ENCODE measurements around the gene SHISAL2B. TPM values are rescaled to one million over a fixed set of nuclear protein-coding genes. Genes with fewer than 3 reads are reported as not detected.

SHISAL2B gene
- total and polyA plus RNA-seq, 2 donors (not counting 3 experiments of a cell fraction or from before 2014, with no cell fraction given): not detected

DNA sequence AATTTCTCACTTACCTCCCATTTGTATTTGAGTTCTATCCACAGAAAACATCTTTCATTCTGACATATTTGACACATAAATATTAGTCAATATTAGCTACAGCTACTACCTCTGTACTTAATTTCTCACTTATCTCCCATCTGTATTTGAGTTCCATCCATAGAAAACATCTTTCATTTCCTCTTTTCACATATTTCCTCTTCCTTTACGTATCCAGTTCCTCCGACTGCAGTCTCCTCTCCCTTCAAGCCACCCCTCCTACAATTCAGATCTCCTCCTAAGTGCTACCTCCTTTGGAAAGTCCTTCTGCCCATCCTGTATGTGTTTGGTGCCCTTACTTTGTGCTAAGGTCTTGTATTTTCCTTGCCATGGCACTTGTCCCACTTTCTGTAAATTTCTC, 76.6 kb downstream of the SHISAL2B start:
- no peak overlapping the region for H2AFZ ChIP-seq (ENCODE audit: low read depth, low read length)
- FAIRE-seq (no peak), DNase-seq (ENCODE audit: low read depth, low spot score) (no peak)
- peaks cover 76% of the 10 kb centered on the region for H3K79me2 ChIP-seq (ENCODE audit: control insufficient read depth, insufficient read depth, low read length)
- dilution Hi-C loops (cut with MboI; ENCODE audit: extremely low pct_ligation_motif_present, low sequenced_read_pairs): no loop called here
- peak overlapping the region in 2 of 3 experiments; percentile 4 to 97 for H3K4me3 ChIP-seq (replicated peaks in 1 of 3; ENCODE audit: insufficient read depth in 1 of 3, low read depth in 1 of 3, low read length in 3 of 3)
- no TSS peak for BruUV-seq (replicated peaks)
- H3K36me3 ChIP-seq (ENCODE audit: control insufficient read depth in 2 of 2, extremely low read depth in 1 of 2, insufficient read depth in 2 of 2, low read length in 2 of 2): peaks cover 0 to 4% of the 10 kb centered on the region in 2 experiments
- CTCF ChIA-PET: interaction anchor here (1.2 to 1.9 kb wide), 3 partner anchors 9 to 538 kb away, joined by 4 to 9 read pairs (median 4); no protein-coding TSS in a partner anchor
- no peaks in the 10 kb centered on the region for H3K9me3 ChIP-seq (replicated peaks; ENCODE audit: control insufficient read depth, insufficient read depth, low read length)
- H3K27me3 ChIP-seq (ENCODE audit: control insufficient read depth in 2 of 2, insufficient read depth in 2 of 2, low read length in 2 of 2): no peaks in the 10 kb centered on the region
- H3K4me1 ChIP-seq (ENCODE audit: control insufficient read depth, extremely low read depth, insufficient read depth, low read length): peaks cover 18% of the 10 kb centered on the region
- TF ChIP-seq POLR2AphosphoS5 (IDR thresholded peaks at IDR 0.05; ENCODE audit: insufficient read depth, low read depth, low read length) (no peak), FOS (IDR thresholded peaks at IDR 0.05; ENCODE audit: borderline replicate concordance, insufficient read depth, low read length) (no peak), MYC (IDR thresholded peaks at IDR 0.05; ENCODE audit: low read depth, low read length) (no peak), EZH2 (IDR thresholded peaks at IDR 0.05; ENCODE audit: borderline replicate concordance, low read depth, low read length, severe bottlenecking) (no peak), GATA2 (IDR thresholded peaks at IDR 0.05; ENCODE audit: insufficient read depth, insufficient read length, low read depth, low read length) (no peak), POLR2A (IDR thresholded peaks at IDR 0.05; ENCODE audit: low read depth, low read length) (no peak), JUN (IDR thresholded peaks at IDR 0.05; ENCODE audit: borderline replicate concordance, insufficient read depth, insufficient read length, low read depth) (no peak)
- TF ChIP-seq, protein P1, sequence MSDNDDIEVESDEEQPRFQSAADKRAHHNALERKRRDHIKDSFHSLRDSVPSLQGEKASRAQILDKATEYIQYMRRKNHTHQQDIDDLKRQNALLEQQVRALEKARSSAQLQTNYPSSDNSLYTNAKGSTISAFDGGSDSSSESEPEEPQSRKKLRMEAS (IDR thresholded peaks at IDR 0.05; ENCODE audit: insufficient read depth, insufficient read length): no peak
- TF ChIP-seq, protein P2, sequence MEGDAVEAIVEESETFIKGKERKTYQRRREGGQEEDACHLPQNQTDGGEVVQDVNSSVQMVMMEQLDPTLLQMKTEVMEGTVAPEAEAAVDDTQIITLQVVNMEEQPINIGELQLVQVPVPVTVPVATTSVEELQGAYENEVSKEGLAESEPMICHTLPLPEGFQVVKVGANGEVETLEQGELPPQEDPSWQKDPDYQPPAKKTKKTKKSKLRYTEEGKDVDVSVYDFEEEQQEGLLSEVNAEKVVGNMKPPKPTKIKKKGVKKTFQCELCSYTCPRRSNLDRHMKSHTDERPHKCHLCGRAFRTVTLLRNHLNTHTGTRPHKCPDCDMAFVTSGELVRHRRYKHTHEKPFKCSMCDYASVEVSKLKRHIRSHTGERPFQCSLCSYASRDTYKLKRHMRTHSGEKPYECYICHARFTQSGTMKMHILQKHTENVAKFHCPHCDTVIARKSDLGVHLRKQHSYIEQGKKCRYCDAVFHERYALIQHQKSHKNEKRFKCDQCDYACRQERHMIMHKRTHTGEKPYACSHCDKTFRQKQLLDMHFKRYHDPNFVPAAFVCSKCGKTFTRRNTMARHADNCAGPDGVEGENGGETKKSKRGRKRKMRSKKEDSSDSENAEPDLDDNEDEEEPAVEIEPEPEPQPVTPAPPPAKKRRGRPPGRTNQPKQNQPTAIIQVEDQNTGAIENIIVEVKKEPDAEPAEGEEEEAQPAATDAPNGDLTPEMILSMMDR (IDR thresholded peaks at IDR 0.05; ENCODE audit: extremely low read depth in 1 of 2, insufficient read depth in 1 of 2, low read depth in 1 of 2, low read length in 2 of 2): no peak
- H4K20me1 ChIP-seq (replicated peaks; ENCODE audit: control insufficient read depth, extremely low read depth, insufficient read depth, low read length): no peaks in the 10 kb centered on the region
- no peaks in the 10 kb centered on the region for H3K9me1 ChIP-seq (replicated peaks; ENCODE audit: control insufficient read depth, extremely low read depth, insufficient read depth, low read length)
- peak overlapping the region; percentile 76 for H3K4me2 ChIP-seq (ENCODE audit: insufficient read depth, low read length)
- intact Hi-C loops (cut with micrococcal nuclease): loop anchor here (5.0 kb wide), 1 partner anchor 260 kb away; the partner anchor contains the start of gene RGS7BP
- no peak overlapping the region for H3K9ac ChIP-seq (replicated peaks; ENCODE audit: extremely low read depth, insufficient read depth, low read length)
- POLR2A ChIA-PET: interaction anchor here (0.6 kb wide), 1 partner anchor 126 kb away, joined by 7 read pairs; no protein-coding TSS in a partner anchor
- H3K27ac ChIP-seq (ENCODE audit: insufficient read depth, low read depth, low read length): no peak overlapping the region

Other genes starting within 250 kb of the SHISAL2B start
- 2.0 and 4.2 TPM in 2 replicates for gene RGS7BP, start 184.5 kb upstream of the SHISAL2B start, total RNA-seq
- 0.43 and 0.51 TPM in 2 replicates for gene RGS7BP, start 184.5 kb upstream of the SHISAL2B start, polyA plus RNA-seq
- gene SREK1IP1, start 78.2 kb downstream of the SHISAL2B start, total RNA-seq: 17.8 and 23.5 TPM in 2 replicates
- 2.6 and 6.3 TPM in 2 replicates for gene SREK1IP1, start 78.2 kb downstream of the SHISAL2B start, polyA plus RNA-seq
- 23.8 and 25.2 TPM in 2 replicates for gene CWC27, start 78.4 kb downstream of the SHISAL2B start, total RNA-seq
- gene CWC27, start 78.4 kb downstream of the SHISAL2B start, polyA plus RNA-seq: 7.4 and 11.9 TPM in 2 replicates

Data from endothelial cell of umbilical vein (primary cell).